Small intestine (tissue), 7 donors: ENCODE measurements around the gene U2SURP. TPM values are rescaled to one million over a fixed set of nuclear protein-coding genes. Genes with fewer than 3 reads are reported as not detected.

ENCODE experiments used
- DNase-seq, 2 donors: peaks; one replicate each; pipeline versions ENCODE4 v3.0.0 to v3.0.0-alpha.2; 2013
- FAIRE-seq: peaks from 2 replicates; lab custom pipeline; 2012; peaks lifted over from hg19 to GRCh38; lab: Jason Lieb, UNC
- H3K27ac ChIP-seq, 3 donors: one replicate each; pipeline ENCODE4 v1.5.1; 2013; ENCODE audit warnings: low read length in 2 of 3, mild to moderate bottlenecking in 2 of 3, control low read depth in 1 of 3, inconsistent platforms in 1 of 3, low read depth in 1 of 3, moderate library complexity in 1 of 3
- H3K27me3 ChIP-seq, 3 donors: one replicate each; pipeline ENCODE4 v1.6.1; 2013; ENCODE audit warnings: low read length in 3 of 3, inconsistent platforms in 1 of 3; ENCODE audit not compliant: control insufficient read depth in 3 of 3, insufficient read depth in 3 of 3
- H3K36me3 ChIP-seq, 3 donors: one replicate each; pipeline ENCODE4 v1.6.1; 2013; ENCODE audit warnings: low read length in 3 of 3, inconsistent platforms in 1 of 3, low read depth in 1 of 3, mild to moderate bottlenecking in 1 of 3, moderate library complexity in 1 of 3; ENCODE audit not compliant: control insufficient read depth in 3 of 3, insufficient read depth in 2 of 3
- H3K4me1 ChIP-seq, 3 donors: one replicate each; pipeline ENCODE4 v1.6.1; 2013; ENCODE audit warnings: low read length in 2 of 3, inconsistent platforms in 1 of 3, low read depth in 1 of 3, mild to moderate bottlenecking in 1 of 3, moderate library complexity in 1 of 3; ENCODE audit not compliant: control insufficient read depth in 3 of 3, insufficient read depth in 2 of 3
- H3K4me3 ChIP-seq, 3 donors: one replicate each; pipeline ENCODE4 v1.5.1; 2013; ENCODE audit warnings: low read length in 3 of 3, control low read depth in 1 of 3, inconsistent platforms in 1 of 3, low read depth in 1 of 3, mild to moderate bottlenecking in 1 of 3, moderate library complexity in 1 of 3
- H3K9me3 ChIP-seq, 2 donors: one replicate each; pipeline ENCODE4 v1.6.1; 2013; ENCODE audit warnings: low read depth in 1 of 2, low read length in 1 of 2; ENCODE audit not compliant: control insufficient read depth in 2 of 2, insufficient read depth in 1 of 2
- WGBS, 3 donors: extraction: QIAGEN DNeasy Blood & Tissue Kit; methylation state at CpG; one replicate each; pipeline ENCODE4 v1.1.7; 2013; 5-methylcytosine and 5-hydroxymethylcytosine counted together
- polyA plus RNA-seq, 4 donors: library from polyadenylated mRNA; stranded (reverse) in 3 of 4; unstranded in 1 of 4; fragments of 200-250 nt in 3 of 4; fragments of 120-200 nt in 1 of 4; gene quantifications; one replicate each; pipeline versions ENCODE4 v1.2.1 to v1.2.3, GENCODE V29; 2013
- donor health status: healthy with polysubstance abuse.
- donor health status: control.
- donor health status: control.
- donor health status: Bipolar disorder and iron deficiency.
- donor health status: healthy.

The U2SURP gene
- polyA plus RNA-seq, 4 donors: 20.0 to 92.0 (median 29.2) TPM

GRCh38 chr3:143099210-143099609, 97.8 kb downstream of the U2SURP start:
- Histone ChIP-seq H3K36me3 (no peaks in the 10 kb centered on the region), H3K9me3 (peaks cover 0 to 21% of the 10 kb centered on the region in 2 donors), H3K4me3 (no peak overlapping the region), H3K4me1 (no peaks in the 10 kb centered on the region), H3K27me3 (no peaks in the 10 kb centered on the region), H3K27ac (no peak overlapping the region)
- 68 to 78% (median 72%) methylated on average over 3 of the region's 3 CpGs for whole genome bisulfite sequencing, 3 donors
- FAIRE-seq (no peak), DNase-seq (no peak)

- WGBS, 3 donors: 75 to 83% (median 76%) methylated on average over 2 of the region's 2 CpGs
- no peaks in the 10 kb centered on the region for H3K4me1 ChIP-seq
- H3K27me3 ChIP-seq: no peaks in the 10 kb centered on the region
- FAIRE-seq: no peak
- H3K9me3 ChIP-seq: peaks cover 0 to 25% of the 10 kb centered on the region in 2 donors
- H3K36me3 ChIP-seq: no peaks in the 10 kb centered on the region
- no peak overlapping the region for H3K4me3 ChIP-seq
- no peak overlapping the region for H3K27ac ChIP-seq
- no peak for DNase-seq
These were observed 98.3 kb downstream of the U2SURP start for GRCh38 chr3:143099690-143100089.

- H3K27me3 ChIP-seq: no peaks in the 10 kb centered on the region
- no peak for DNase-seq
- H3K4me1 ChIP-seq: no peaks in the 10 kb centered on the region
- no peak for FAIRE-seq
- H3K27ac ChIP-seq: no peak overlapping the region
- no peak overlapping the region for H3K4me3 ChIP-seq
- peaks cover 0 to 29% of the 10 kb centered on the region in 2 donors for H3K9me3 ChIP-seq
- no peaks in the 10 kb centered on the region for H3K36me3 ChIP-seq
- WGBS, 3 donors: 85 to 91% (median 87%) methylated on average over 6 of the region's 6 CpGs
These were observed 99.1 kb downstream of the U2SURP start for GRCh38 chr3:143100451-143100850.

- H3K4me3 ChIP-seq: no peak overlapping the region
- H3K27ac ChIP-seq: no peak overlapping the region
- 79 to 84% (median 84%) methylated on average over 7 of the region's 7 CpGs for WGBS, 3 donors
- no peaks in the 10 kb centered on the region for H3K4me1 ChIP-seq
- H3K27me3 ChIP-seq: no peaks in the 10 kb centered on the region
- no peaks in the 10 kb centered on the region for H3K36me3 ChIP-seq
- no peak for FAIRE-seq
- peaks cover 0 to 24% of the 10 kb centered on the region in 2 donors for H3K9me3 ChIP-seq
- DNase-seq: no peak
These were observed 100.5 kb downstream of the U2SURP start for GRCh38 chr3:143101792-143102381.

- Histone ChIP-seq H3K36me3 (no peaks in the 10 kb centered on the region), H3K9me3 (peaks cover 0 to 21% of the 10 kb centered on the region in 2 donors), H3K4me1 (no peaks in the 10 kb centered on the region), H3K4me3 (no peak overlapping the region), H3K27ac (no peak overlapping the region), H3K27me3 (no peaks in the 10 kb centered on the region)
- DNase-seq (no peak), FAIRE-seq (no peak)
- 76 to 87% (median 77%) methylated on average over 2 of the region's 2 CpGs for WGBS, 3 donors
These were observed 102.3 kb downstream of the U2SURP start for GRCh38 chr3:143103652-143104051.

- no peak overlapping the region for H3K4me3 ChIP-seq
- no peaks in the 10 kb centered on the region for H3K36me3 ChIP-seq
- 76 to 86% (median 79%) methylated on average over 5 of the region's 5 CpGs for WGBS, 3 donors
- no peaks in the 10 kb centered on the region for H3K27me3 ChIP-seq
- DNase-seq (no peak), FAIRE-seq (no peak)
- H3K9me3 ChIP-seq: peaks cover 0 to 21% of the 10 kb centered on the region in 2 donors
- no peak overlapping the region for H3K27ac ChIP-seq
- H3K4me1 ChIP-seq: no peaks in the 10 kb centered on the region
These were observed 103.8 kb downstream of the U2SURP start for GRCh38 chr3:143105170-143105569.

- no peak for FAIRE-seq
- no peak for DNase-seq
- WGBS, 3 donors: 58 to 85% (median 73%) methylated on average over 5 of the region's 5 CpGs
These were observed 108.5 kb downstream of the U2SURP start for GRCh38 chr3:143109861-143110260.

More at GRCh38 chr3:143109861-143110260, 108.5 kb downstream of the U2SURP start:
- Histone ChIP-seq H3K36me3 (no peaks in the 10 kb centered on the region), H3K4me3 (no peak overlapping the region), H3K9me3 (peaks cover 0 to 11% of the 10 kb centered on the region in 2 donors), H3K27me3 (peaks cover 0 to 12% (median 0%) of the 10 kb centered on the region in 3 donors), H3K4me1 (no peaks in the 10 kb centered on the region), H3K27ac (no peak overlapping the region)
